ENCODE results near the gene PDE4B. TPM values are rescaled to one million over a fixed set of nuclear protein-coding genes. Genes with fewer than 3 reads are reported as not detected.

Gene PDE4B
- total and polyA plus RNA-seq, 7 donors: 4.1 to 191 (median 16.3) TPM

DNA sequence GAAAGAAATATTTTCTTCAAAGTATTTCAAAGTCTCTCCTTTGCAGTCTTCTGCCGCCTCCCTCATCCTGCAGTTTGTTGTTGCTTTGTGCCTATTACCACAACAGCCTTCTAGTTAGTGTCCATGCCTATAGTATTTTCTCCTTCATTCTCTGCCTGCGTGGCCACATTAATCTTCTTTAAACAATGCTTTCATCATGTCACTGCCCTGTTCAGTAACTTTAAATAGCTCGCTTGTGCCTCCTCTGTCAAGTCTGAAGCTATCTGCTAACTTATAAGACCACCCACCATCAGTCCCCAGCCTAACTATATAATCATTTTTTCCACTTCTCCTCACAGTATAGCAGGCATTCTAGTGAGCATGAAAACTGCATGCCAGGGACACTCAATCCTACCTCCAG is 290.3 kb downstream of the PDE4B start:
- DNase-seq (no peak), ATAC-seq (no peak)
- no peaks in the 10 kb centered on the region for H3K9me3 ChIP-seq
- no peak overlapping the region for H3K4me3 ChIP-seq
- TF ChIP-seq CTCF (IDR thresholded peaks at IDR 0.05): no peak
- no peaks in the 10 kb centered on the region for H3K4me1 ChIP-seq
- no peak overlapping the region for H3K27ac ChIP-seq
- WGBS, 3 donors: 55 to 70% (median 59%) methylated on average over 3 of the region's 3 CpGs
- no peaks in the 10 kb centered on the region for H3K36me3 ChIP-seq (ENCODE audit: insufficient read depth in 1 of 2, low read depth in 1 of 2)
- intact Hi-C loops (cut with DNase I): no loop called here
- no peaks in the 10 kb centered on the region for H3K27me3 ChIP-seq (ENCODE audit: insufficient read depth in 3 of 3, low read length in 2 of 3)

DNA sequence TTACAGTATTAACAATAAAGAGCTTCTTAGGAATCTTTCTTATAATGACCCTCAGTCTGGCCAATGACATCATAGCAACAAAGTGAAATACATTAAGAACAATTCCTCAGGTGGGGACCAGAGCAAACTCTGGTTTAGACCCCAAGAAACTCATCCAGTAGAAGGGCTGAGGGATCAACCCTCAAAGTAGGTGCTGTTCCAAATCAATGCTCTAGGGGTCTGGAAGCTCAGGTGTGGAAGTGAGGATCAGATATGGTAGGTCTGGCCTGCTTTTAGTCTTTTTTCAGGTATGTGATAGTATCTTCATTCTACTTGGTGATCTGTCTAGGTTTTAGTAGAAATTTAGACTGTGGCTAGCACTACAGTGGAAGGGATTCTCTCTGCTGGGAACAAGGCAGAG is 291.7 kb downstream of the PDE4B start:
- TF ChIP-seq CTCF (IDR thresholded peaks at IDR 0.05): no peak
- Histone ChIP-seq H3K9me3 (no peaks in the 10 kb centered on the region), H3K36me3 (ENCODE audit: insufficient read depth in 1 of 2, low read depth in 1 of 2) (no peaks in the 10 kb centered on the region), H3K4me3 (no peak overlapping the region), H3K27ac (no peak overlapping the region), H3K4me1 (no peaks in the 10 kb centered on the region), H3K27me3 (ENCODE audit: insufficient read depth in 3 of 3, low read length in 2 of 3) (no peaks in the 10 kb centered on the region)
- DNase-seq: no peak
- no peak for ATAC-seq
- intact Hi-C loops (cut with DNase I): no loop called here

GRCh38 chr1:66085600-66085999 is 292.9 kb downstream of the PDE4B start:
- Histone ChIP-seq H3K9me3 (no peaks in the 10 kb centered on the region), H3K27ac (no peak overlapping the region), H3K4me3 (no peak overlapping the region), H3K4me1 (no peaks in the 10 kb centered on the region), H3K27me3 (ENCODE audit: insufficient read depth in 3 of 3, low read length in 2 of 3) (no peaks in the 10 kb centered on the region), H3K36me3 (ENCODE audit: insufficient read depth in 1 of 2, low read depth in 1 of 2) (no peaks in the 10 kb centered on the region)
- 64 to 67% (median 65%) methylated on average over 4 of the region's 4 CpGs for WGBS, 3 donors
- no peak for TF ChIP-seq CTCF (IDR thresholded peaks at IDR 0.05)
- DNase-seq: no peak
- intact Hi-C loops (cut with DNase I): no loop called here
- ATAC-seq: no peak

GRCh38 chr1:66088787-66089186 is 296.1 kb downstream of the PDE4B start:
- no peaks in the 10 kb centered on the region for H3K9me3 ChIP-seq
- ATAC-seq: no peak
- 62 to 67% (median 63%) methylated on average over 3 of the region's 3 CpGs for WGBS, 3 donors
- H3K4me1 ChIP-seq: no peaks in the 10 kb centered on the region
- intact Hi-C loops (cut with DNase I): no loop called here
- H3K36me3 ChIP-seq (ENCODE audit: insufficient read depth in 1 of 2, low read depth in 1 of 2): no peaks in the 10 kb centered on the region
- no peak overlapping the region for H3K27ac ChIP-seq
- no peaks in the 10 kb centered on the region for H3K27me3 ChIP-seq (ENCODE audit: insufficient read depth in 3 of 3, low read length in 2 of 3)
- no peak for TF ChIP-seq CTCF (IDR thresholded peaks at IDR 0.05)
- DNase-seq: no peak
- H3K4me3 ChIP-seq: no peak overlapping the region

DNA sequence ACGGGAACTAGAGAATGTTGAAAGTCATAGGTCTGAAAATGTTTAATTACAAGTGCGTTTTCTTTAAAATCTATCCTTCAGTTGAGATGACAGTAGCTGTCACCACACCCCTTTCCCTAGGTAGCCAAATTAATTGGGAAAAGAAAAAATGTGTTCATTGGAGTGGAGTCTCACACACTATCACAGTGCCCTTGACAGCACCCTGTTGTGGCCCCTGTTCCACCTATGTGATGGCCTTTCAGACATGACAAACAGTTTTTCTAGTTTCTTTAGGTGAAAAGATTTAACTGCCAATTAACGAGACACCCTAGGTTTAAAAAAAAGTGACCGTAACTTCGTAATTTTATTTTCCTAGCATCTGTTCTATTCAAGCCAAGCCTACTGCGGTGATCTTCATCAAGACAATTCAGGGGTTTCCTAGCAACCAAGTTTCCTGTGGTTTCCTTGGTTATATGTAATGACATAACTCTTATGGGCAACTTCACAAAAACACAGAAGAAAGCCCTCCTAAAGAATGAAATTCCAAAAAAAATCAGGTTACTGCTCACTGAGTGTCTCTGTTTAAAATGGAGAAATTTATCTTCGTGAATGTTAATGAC is 298.3 kb downstream of the PDE4B start:
- TF ChIP-seq CTCF (IDR thresholded peaks at IDR 0.05): no peak
- WGBS, 3 donors: 68 to 71% (median 68%) methylated on average over 7 of the region's 7 CpGs
- Histone ChIP-seq H3K27ac (no peak overlapping the region), H3K9me3 (no peaks in the 10 kb centered on the region), H3K4me3 (no peak overlapping the region), H3K4me1 (no peaks in the 10 kb centered on the region), H3K27me3 (ENCODE audit: insufficient read depth in 3 of 3, low read length in 2 of 3) (no peaks in the 10 kb centered on the region), H3K36me3 (ENCODE audit: insufficient read depth in 1 of 2, low read depth in 1 of 2) (no peaks in the 10 kb centered on the region)
- DNase-seq (no peak), ATAC-seq (no peak)
- intact Hi-C loops (cut with DNase I): no loop called here

All from psoas muscle (tissue), 8 donors.